OCI-LY3 (cell line): ENCODE results near the gene NEURL1.

Experiments
- H2AFZ ChIP-seq: fragments of 200-600, 300-600 bp; shearing (Covaris generic); 2 replicates; pipeline ENCODE4 v1.6.0; 2014; ENCODE audit warnings: antibody characterized with exemption, low read depth, low read length
- H3K27ac ChIP-seq: fragments of 200-600, 300-600 bp; sonication (generic); 2 replicates; pipeline ENCODE4 v1.5.1; 2014; ENCODE audit warnings: mild to moderate bottlenecking, low read length, moderate library complexity, mixed read lengths
- H3K27me3 ChIP-seq: fragments of 200-600, 300-600 bp; sonication (generic); 2 replicates; pipeline ENCODE4 v1.6.1; 2014; ENCODE audit warnings: low read depth, low read length, mixed read lengths
- H3K36me3 ChIP-seq: fragments of 200-600, 300-600 bp; sonication (generic); replicated peaks from 2 replicates; pipeline ENCODE3; 2014; ENCODE audit warnings: low read depth, low read length, mixed read lengths
- H3K4me1 ChIP-seq: fragments of 300-600, 200-600 bp; sonication (generic); 2 replicates; pipeline ENCODE4 v1.6.1; 2014; ENCODE audit warnings: low read length, mixed read lengths
- H3K4me2 ChIP-seq: fragments of 200-600, 300-600 bp; sonication (generic); 2 replicates; pipeline ENCODE4 v1.6.1; 2014; ENCODE audit warnings: low read length, mixed read lengths
- H3K4me3 ChIP-seq: fragments of 300-600, 200-600 bp; sonication (generic); 2 replicates; pipeline ENCODE4 v1.5.1; 2014; ENCODE audit warnings: antibody characterized with exemption, mild to moderate bottlenecking, low read length, moderate library complexity
- H3K79me2 ChIP-seq: fragments of 300-600, 200-600 bp; shearing (Covaris generic); 2 replicates; pipeline ENCODE4 v1.6.1; 2014; ENCODE audit warnings: mild to moderate bottlenecking, low read length, mixed read lengths
- H3K9ac ChIP-seq: fragments of 300-600, 200-600 bp; shearing (Covaris generic); 2 replicates; pipeline ENCODE4 v1.6.0; 2014; ENCODE audit warnings: mild to moderate bottlenecking, low read length, moderate library complexity
- H3K9me3 ChIP-seq: fragments of 200-600, 300-600 bp; shearing (Covaris generic); 2 replicates; pipeline ENCODE4 v1.6.1; 2014; ENCODE audit warnings: low read length, mixed read lengths; ENCODE audit not compliant: insufficient read depth
- H4K20me1 ChIP-seq: fragments of 200-600, 300-600 bp; sonication (generic); 2 replicates; pipeline ENCODE4 v1.6.1; 2016; ENCODE audit warnings: low read length, mixed read lengths; ENCODE audit not compliant: insufficient read depth
- CTCF ChIP-seq: fragments of 200-600, 300-600 bp; sonication (generic); IDR thresholded peaks from 2 replicates; pipeline ENCODE4 v1.5.1; 2014; ENCODE audit warnings: antibody characterized with exemption, low read length, low read depth
- EZH2phosphoT487 ChIP-seq: fragments of 200-600 bp; shearing (Covaris generic); IDR thresholded peaks from 2 replicates; pipeline ENCODE4 v1.6.1; 2018; ENCODE audit warnings: antibody characterized with exemption, mixed run types, low read depth

The NEURL1 gene

GRCh38 chr10:103463499-103463898 is 30.0 kb upstream of the NEURL1 start:
- Histone ChIP-seq H3K27ac (no peak overlapping the region), H3K27me3 (no peaks in the 10 kb centered on the region), H3K4me1 (peaks cover 43% of the 10 kb centered on the region), H3K9ac (no peak overlapping the region), H2AFZ (no peak overlapping the region), H3K9me3 (no peaks in the 10 kb centered on the region), H3K36me3 (no peaks in the 10 kb centered on the region), H3K4me3 (no peak overlapping the region), H3K79me2 (no peaks in the 10 kb centered on the region), H4K20me1 (no peaks in the 10 kb centered on the region), H3K4me2 (no peak overlapping the region)
- no peak for TF ChIP-seq EZH2phosphoT487
- no peak for TF ChIP-seq CTCF

DNA sequence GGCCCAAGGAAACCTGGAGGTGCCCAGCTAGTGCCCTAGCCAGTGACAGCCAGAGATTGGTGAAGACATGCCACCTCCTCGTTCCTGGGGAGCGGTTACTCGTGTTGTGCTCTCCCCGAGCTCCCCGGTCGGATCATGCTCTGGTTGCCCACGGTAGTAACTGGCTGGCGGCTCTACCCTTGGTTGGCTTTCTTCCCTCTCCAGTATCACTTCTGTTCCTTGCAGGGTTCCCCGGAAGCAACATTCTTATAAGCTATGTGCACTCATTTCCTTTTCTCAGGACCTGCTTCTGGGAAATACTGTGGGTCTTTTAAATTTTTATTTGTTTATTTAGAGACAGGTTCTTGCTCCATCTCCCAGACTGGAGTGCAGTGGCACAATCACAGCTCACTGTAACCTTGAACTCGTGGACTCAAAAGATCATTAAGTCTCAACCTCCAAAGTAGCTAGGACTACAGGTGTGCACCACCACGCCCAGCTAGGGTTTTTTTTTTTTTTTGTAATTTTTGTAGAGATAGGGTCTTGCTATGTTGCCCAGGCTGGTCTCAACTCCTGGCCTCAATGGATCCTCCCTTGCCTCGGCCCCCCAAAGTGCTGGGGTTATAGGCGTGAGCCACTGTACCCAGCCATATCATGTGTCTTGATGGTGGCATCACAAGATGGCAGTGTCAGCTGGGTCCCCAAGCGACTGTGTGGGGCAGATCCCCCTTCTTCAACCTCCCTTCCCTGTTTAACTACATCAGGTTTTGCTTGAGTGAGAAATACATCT is 27.9 kb upstream of the NEURL1 start:
- H3K4me2 ChIP-seq: peak overlapping the region; percentile 46
- no peaks in the 10 kb centered on the region for H4K20me1 ChIP-seq
- no peaks in the 10 kb centered on the region for H3K27me3 ChIP-seq
- H2AFZ ChIP-seq: no peak overlapping the region
- peaks cover 61% of the 10 kb centered on the region for H3K4me1 ChIP-seq
- H3K9ac ChIP-seq: peak overlapping the region; percentile 43; the same call in 1 of the 2 replicates
- H3K9me3 ChIP-seq: no peaks in the 10 kb centered on the region
- H3K27ac ChIP-seq: peak overlapping the region; percentile 52
- 0 out of 2 replicates have a peak overlapping the region, but pooled peaks have one; percentile 19 for H3K4me3 ChIP-seq
- TF ChIP-seq EZH2phosphoT487 (no peak), CTCF (no peak)
- no peaks in the 10 kb centered on the region for H3K36me3 ChIP-seq
- H3K79me2 ChIP-seq: no peaks in the 10 kb centered on the region

- no peaks in the 10 kb centered on the region for H4K20me1 ChIP-seq
- H3K36me3 ChIP-seq: no peaks in the 10 kb centered on the region
- no peaks in the 10 kb centered on the region for H3K9me3 ChIP-seq
- no peaks in the 10 kb centered on the region for H3K79me2 ChIP-seq
- H3K27me3 ChIP-seq: no peaks in the 10 kb centered on the region
- H3K4me3 ChIP-seq: peak overlapping the region; percentile 28
- TF ChIP-seq EZH2phosphoT487: no peak
- no peak for TF ChIP-seq CTCF
- peak overlapping the region; percentile 50 for H3K4me2 ChIP-seq
- H2AFZ ChIP-seq: no peak overlapping the region
- H3K27ac ChIP-seq: peak overlapping the region; percentile 75
- H3K4me1 ChIP-seq: peaks cover 71% of the 10 kb centered on the region
- peak overlapping the region; percentile 46; the same call in 1 of the 2 replicates for H3K9ac ChIP-seq
Measured at GRCh38 chr10:103466734-103467133, 26.8 kb upstream of the NEURL1 start.

DNA sequence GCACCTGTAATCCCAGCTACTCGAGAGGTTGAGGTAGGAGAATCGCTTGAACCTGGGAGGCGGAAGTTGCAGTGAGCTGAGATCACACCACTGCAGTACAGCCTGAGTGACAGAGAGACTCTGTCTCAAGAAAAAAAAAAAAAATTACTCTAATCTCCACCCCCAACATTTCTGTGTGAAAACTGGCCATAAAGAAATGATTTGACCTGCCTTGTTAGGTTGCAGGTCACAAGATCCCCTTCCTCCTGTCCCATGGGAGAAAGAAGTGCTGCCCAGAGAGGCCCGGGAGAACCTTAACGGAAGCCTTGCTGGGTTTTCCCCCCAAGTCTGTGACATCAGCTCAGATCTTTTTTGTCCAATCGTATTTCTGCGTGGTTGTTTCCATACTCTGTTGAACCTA is 26.1 kb upstream of the NEURL1 start:
- Histone ChIP-seq H3K9me3 (no peaks in the 10 kb centered on the region), H2AFZ (peak overlapping the region; percentile 66), H3K27me3 (no peaks in the 10 kb centered on the region), H4K20me1 (no peaks in the 10 kb centered on the region), H3K79me2 (no peaks in the 10 kb centered on the region), H3K4me2 (peak overlapping the region; percentile 50), H3K9ac (peak overlapping the region; percentile 46; the same call in 1 of the 2 replicates), H3K4me3 (peak overlapping the region; percentile 28; the same call in 1 of the 2 replicates), H3K36me3 (no peaks in the 10 kb centered on the region), H3K27ac (peak overlapping the region; percentile 75), H3K4me1 (peaks cover 78% of the 10 kb centered on the region)
- TF ChIP-seq CTCF: no peak
- no peak for TF ChIP-seq EZH2phosphoT487
